ENCODE measurements around the gene BLCAP. TPM values are rescaled to one million over a fixed set of nuclear protein-coding genes. Genes with fewer than 3 reads are reported as not detected.

Gene BLCAP
- total RNA-seq, 1 donor, result 35.9 TPM

- no peak for DNase-seq (ENCODE audit: low read depth)
- no peak overlapping the region for H3K4me3 ChIP-seq (ENCODE audit: low read depth, low read length)
- no peak for TF ChIP-seq CTCF (IDR thresholded peaks at IDR 0.05; ENCODE audit: insufficient read depth, low read length)
These were observed 58.1 kb downstream of the BLCAP start for GRCh38 chr20:37469531-37469930.

GRCh38 chr20:37468886-37469285, 58.8 kb downstream of the BLCAP start:
- no peak for TF ChIP-seq CTCF (IDR thresholded peaks at IDR 0.05; ENCODE audit: insufficient read depth, low read length)
- no peak overlapping the region for H3K4me3 ChIP-seq (ENCODE audit: low read depth, low read length)

More at GRCh38 chr20:37468886-37469285, 58.8 kb downstream of the BLCAP start:
- DNase-seq (ENCODE audit: low read depth), result no peak

Other genes with a start within 250 kb of the BLCAP start
- gene MANBAL, start 238.2 kb downstream of the BLCAP start, total RNA-seq (ENCODE audit: low replicate concordance), result 12.8 and 27.6 TPM in 2 replicates
- 11.0 and 19.1 TPM in 2 replicates for gene SRC, start 181.7 kb downstream of the BLCAP start, total RNA-seq (ENCODE audit: low replicate concordance)
- gene NNAT, start 6.6 kb downstream of the BLCAP start, total RNA-seq (ENCODE audit: low replicate concordance), result 0.36 and 2.8 TPM in 2 replicates
- 23.1 and 25.4 TPM in 2 replicates for gene CTNNBL1, start 166.2 kb upstream of the BLCAP start, total RNA-seq (ENCODE audit: low replicate concordance)